Loucy (cell line): Measurements from ENCODE around the gene MARCHF2.

Source experiments
- H2AFZ ChIP-seq: fragments of 200-600 bp; sonication (generic); 2 replicates; pipeline ENCODE4 v1.6.0; 2016; ENCODE audit warnings: antibody characterized with exemption, mild to moderate bottlenecking, low read length, moderate library complexity
- H3F3A ChIP-seq: fragments of 200-600 bp; 2 replicates; pipeline ENCODE4 v1.6.0; 2016; ENCODE audit warnings: antibody characterized with exemption, low read depth, mild to moderate bottlenecking
- H3K27me3 ChIP-seq: fragments of 200-600 bp; sonication (generic); 2 replicates; pipeline ENCODE4 v1.6.1; 2014; ENCODE audit warnings: low read length, mild to moderate bottlenecking; ENCODE audit not compliant: insufficient read depth, poor library complexity, severe bottlenecking
- H3K36me3 ChIP-seq: fragments of 200-600 bp; sonication (generic); 2 replicates; pipeline ENCODE4 v1.6.1; 2016; ENCODE audit warnings: low read length; ENCODE audit not compliant: insufficient read depth
- H3K4me1 ChIP-seq: fragments of 200-600 bp; sonication (generic); 2 replicates; pipeline ENCODE4 v1.5.1; 2014; ENCODE audit warnings: low read length, mild to moderate bottlenecking; ENCODE audit not compliant: insufficient read depth, poor library complexity, severe bottlenecking
- H3K4me2 ChIP-seq: fragments of 200-600 bp; sonication (generic); 2 replicates; pipeline ENCODE4 v1.6.0; 2014; ENCODE audit warnings: antibody characterized with exemption, low read length, low read depth, mild to moderate bottlenecking; ENCODE audit not compliant: poor library complexity, severe bottlenecking
- H3K4me3 ChIP-seq: fragments of 200-600 bp; sonication (generic); 2 replicates; pipeline ENCODE4 v1.5.1; 2014; ENCODE audit warnings: low read length, mild to moderate bottlenecking, mixed read lengths; ENCODE audit not compliant: poor library complexity, severe bottlenecking
- H3K79me2 ChIP-seq: fragments of 200-600 bp; sonication (generic); 2 replicates; pipeline ENCODE4 v1.6.1; 2014; ENCODE audit warnings: low read length; ENCODE audit not compliant: insufficient read depth
- H3K9ac ChIP-seq: fragments of 200-600 bp; sonication (generic); 2 replicates; pipeline ENCODE4 v1.6.0; 2014; ENCODE audit warnings: mild to moderate bottlenecking, low read depth, low read length, moderate library complexity; ENCODE audit not compliant: poor library complexity, severe bottlenecking
- H3K9me2 ChIP-seq: fragments of 200-600 bp; sonication (generic); replicated peaks from 2 replicates; pipeline ENCODE4 v1.6.1; 2016; ENCODE audit warnings: low read depth, low read length, mixed read lengths
- H3K9me3 ChIP-seq: fragments of 200-600 bp; sonication (generic); 2 replicates; pipeline ENCODE4 v1.6.1; 2014; ENCODE audit warnings: mild to moderate bottlenecking, antibody characterized with exemption, low read length, low read depth; ENCODE audit not compliant: insufficient read depth
- H4K20me1 ChIP-seq: fragments of 200-600 bp; sonication (generic); 2 replicates; pipeline ENCODE4 v1.6.0; 2014; ENCODE audit warnings: antibody characterized with exemption, low read length, mild to moderate bottlenecking; ENCODE audit not compliant: insufficient read depth, poor library complexity, severe bottlenecking
- CTCF ChIP-seq: fragments of 200-600 bp; sonication (generic); conservative IDR thresholded peaks from 2 replicates; pipeline ENCODE4 v1.5.1; 2014; ENCODE audit warnings: mild to moderate bottlenecking, antibody characterized with exemption, low read length
- EZH2phosphoT487 ChIP-seq: fragments of 200-600 bp; IDR thresholded peaks from 2 replicates; pipeline ENCODE4 v1.6.1; 2018; ENCODE audit warnings: antibody characterized with exemption, mild to moderate bottlenecking, moderate library complexity, borderline replicate concordance

MARCHF2 gene

DNA sequence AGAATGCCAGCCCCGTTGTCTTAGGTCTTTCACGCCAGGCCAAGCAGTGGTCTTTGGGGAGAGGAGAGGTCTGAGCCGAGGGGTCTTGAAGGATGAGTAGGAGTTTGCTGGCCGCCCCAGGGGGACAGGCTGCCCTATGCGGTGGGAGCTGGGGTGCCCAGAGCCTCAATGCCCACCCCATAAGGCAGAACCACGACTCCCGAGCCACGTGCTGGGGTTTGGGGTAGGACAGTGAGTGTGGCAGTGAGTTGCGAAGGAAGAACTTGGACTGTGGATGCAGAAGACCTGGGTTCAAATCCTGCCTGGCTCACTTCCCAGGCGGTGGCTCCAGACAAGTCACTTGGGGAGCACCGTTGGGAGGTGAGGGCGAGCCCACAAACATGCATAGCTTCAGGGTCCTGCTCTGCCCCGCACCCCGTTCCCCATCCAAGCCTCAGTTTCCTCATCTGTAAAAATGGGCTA is 17.5 kb upstream of the MARCHF2 start:
- no peak overlapping the region for H3K4me3 ChIP-seq
- H3K4me2 ChIP-seq, result no peak overlapping the region
- H3F3A ChIP-seq, result no peaks in the 10 kb centered on the region
- peaks cover 86% of the 10 kb centered on the region for H3K79me2 ChIP-seq
- H2AFZ ChIP-seq, result no peak overlapping the region
- H3K4me1 ChIP-seq, result peaks cover 26% of the 10 kb centered on the region
- H4K20me1 ChIP-seq, result peaks cover 61% of the 10 kb centered on the region
- no peaks in the 10 kb centered on the region for H3K9me2 ChIP-seq
- peaks cover 9% of the 10 kb centered on the region; the same call in 1 of the 2 replicates for H3K36me3 ChIP-seq
- TF ChIP-seq EZH2phosphoT487 (no peak), CTCF (no peak)
- H3K9me3 ChIP-seq, result no peaks in the 10 kb centered on the region
- H3K9ac ChIP-seq, result no peak overlapping the region
- no peaks in the 10 kb centered on the region for H3K27me3 ChIP-seq

DNA sequence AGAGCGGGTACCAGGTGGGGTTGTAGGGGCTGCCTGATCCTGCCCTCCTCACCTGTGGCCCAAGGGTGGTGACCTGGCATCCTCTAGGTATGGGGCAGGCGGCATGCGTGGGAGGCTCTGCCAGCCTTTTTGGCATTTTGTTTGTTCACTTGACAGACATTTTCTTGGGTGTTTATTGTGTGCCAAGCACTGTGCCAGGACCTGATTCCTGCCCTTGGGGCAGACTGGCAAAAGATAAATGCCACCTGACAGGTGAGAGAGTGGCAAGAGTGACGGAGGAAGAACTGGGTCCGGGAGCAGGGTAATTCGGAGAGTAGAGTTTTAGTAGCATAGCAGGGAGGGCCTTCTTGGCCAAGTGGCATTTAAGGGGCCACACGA is 16.9 kb upstream of the MARCHF2 start:
- Histone ChIP-seq H3K79me2 (peaks cover 83% of the 10 kb centered on the region), H3F3A (no peaks in the 10 kb centered on the region), H3K4me2 (no peak overlapping the region), H3K9me3 (no peaks in the 10 kb centered on the region), H3K36me3 (peaks cover 9% of the 10 kb centered on the region; the same call in 1 of the 2 replicates), H2AFZ (no peak overlapping the region), H4K20me1 (peaks cover 57% of the 10 kb centered on the region), H3K4me3 (no peak overlapping the region), H3K9me2 (no peaks in the 10 kb centered on the region), H3K9ac (no peak overlapping the region), H3K4me1 (peaks cover 23% of the 10 kb centered on the region), H3K27me3 (no peaks in the 10 kb centered on the region)
- no peak for TF ChIP-seq CTCF
- TF ChIP-seq EZH2phosphoT487, result no peak

GRCh38 chr19:8396563-8397203 is 16.4 kb upstream of the MARCHF2 start:
- Histone ChIP-seq H3K9me2 (no peaks in the 10 kb centered on the region), H3K36me3 (peaks cover 10% of the 10 kb centered on the region; the same call in 1 of the 2 replicates), H2AFZ (no peak overlapping the region), H3K27me3 (no peaks in the 10 kb centered on the region), H3K4me1 (peaks cover 18% of the 10 kb centered on the region), H3K9me3 (no peaks in the 10 kb centered on the region), H4K20me1 (peaks cover 52% of the 10 kb centered on the region), H3F3A (no peaks in the 10 kb centered on the region), H3K79me2 (peaks cover 78% of the 10 kb centered on the region), H3K4me3 (peak overlapping the region; percentile 31), H3K4me2 (peak overlapping the region; percentile 46), H3K9ac (peak overlapping the region; percentile 40)
- TF ChIP-seq CTCF (peak; percentile 73), EZH2phosphoT487 (no peak)
